Activated T-helper 2 cell treated with anti-CD3 and anti-CD28 coated beads, Interferon-gamma antibody, Interleukin-2, Interleukin-4, amounts not matched to agents 10 μg/mL and 5 μg/mL and 100 μg/mL, durations not matched to agents 14 hours and 24 hours and 36 hours (primary cell): ENCODE results near the gene CD72. TPM values are rescaled to one million over a fixed set of nuclear protein-coding genes. Genes with fewer than 3 reads are reported as not detected.

Experiments used
- DNase-seq: peaks from one replicate; pipeline ENCODE4 v3.0.0; 2021; ENCODE audit warnings: low spot score
- H3K27ac Mint-ChIP-seq: one replicate; pipeline ENCODE4 v1.8.0; 2021; ENCODE audit warnings: mixed read lengths
- H3K27me3 Mint-ChIP-seq: one replicate; pipeline ENCODE4 v1.8.0; 2021; ENCODE audit warnings: low read depth, mixed read lengths
- H3K36me3 Mint-ChIP-seq: one replicate; pipeline ENCODE4 v1.8.0; 2021; ENCODE audit warnings: low read depth, mixed read lengths
- H3K4me1 Mint-ChIP-seq: one replicate; pipeline ENCODE4 v1.8.0; 2021; ENCODE audit warnings: low read depth, mixed read lengths
- H3K4me3 Mint-ChIP-seq: one replicate; pipeline ENCODE4 v1.8.0; 2021; ENCODE audit warnings: low read depth, mild to moderate bottlenecking, moderate library complexity, mixed read lengths
- H3K9me3 Mint-ChIP-seq: one replicate; pipeline ENCODE4 v1.8.0; 2021; ENCODE audit warnings: mixed read lengths
- intact Hi-C: fragments of 100-400 bp; cut with micrococcal nuclease; formaldehyde crosslinking; loops from one replicate; pipeline ENCODE4 v1.15.1; 2023
- total RNA-seq: library from RNA; stranded (reverse); gene quantifications from 2 replicates; pipeline ENCODE4 v1.2.3, GENCODE V29; 2022

Gene CD72
- total RNA-seq, 1 donor from 2014 or later, result 11.4 TPM

DNA sequence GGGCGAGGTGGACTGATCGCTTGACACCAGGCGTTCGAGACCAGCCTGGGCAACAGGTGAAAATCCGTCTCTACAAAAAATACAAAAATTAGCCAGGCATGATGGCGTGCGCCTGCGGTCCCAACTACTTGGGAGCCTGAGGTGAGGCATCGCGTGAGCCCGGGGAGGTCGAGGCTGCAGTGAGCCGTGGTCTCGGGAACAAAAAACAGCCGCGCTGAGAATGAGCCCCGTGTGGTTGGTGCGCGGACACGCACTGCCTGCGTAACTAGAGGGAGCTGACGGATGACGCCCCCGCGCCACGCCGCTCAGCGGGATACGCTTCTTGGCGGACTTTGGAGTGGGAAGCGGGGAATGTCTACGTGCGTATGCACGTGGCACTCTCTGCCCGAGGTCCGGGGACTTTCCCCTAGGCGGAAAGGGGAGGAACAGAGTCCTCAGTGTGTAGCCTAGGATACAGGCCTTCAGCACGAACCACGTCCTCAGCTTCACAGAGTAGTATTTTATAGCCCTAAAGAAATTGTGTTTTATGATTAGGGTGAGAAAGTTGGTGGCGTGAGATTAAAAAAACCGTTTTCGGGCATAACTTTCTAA, 39.4 kb upstream of the CD72 start, which contains the start of gene RMRP:
Gene RMRP (minus strand): TSS at position 474 of the 591 bp plus-strand sequence.
- DNase-seq, result peak; percentile 87
- Mint-ChIP-seq H3K4me3 (peak within 1 kb of the TSS; percentile 85), H3K9me3 (no peaks in the 10 kb centered on the region), H3K4me1 (peaks cover 55% of the 10 kb centered on the region), H3K27ac (peak within 1 kb of the TSS; percentile 98), H3K36me3 (peaks cover 30% of the 10 kb centered on the region), H3K27me3 (peaks cover 3% of the 10 kb centered on the region)
- intact Hi-C loops, result loop anchor here (1.0 kb wide), 3 partner anchors 8 to 75 kb away; partner anchors contain the start of genes CREB3 and TLN1

DNA sequence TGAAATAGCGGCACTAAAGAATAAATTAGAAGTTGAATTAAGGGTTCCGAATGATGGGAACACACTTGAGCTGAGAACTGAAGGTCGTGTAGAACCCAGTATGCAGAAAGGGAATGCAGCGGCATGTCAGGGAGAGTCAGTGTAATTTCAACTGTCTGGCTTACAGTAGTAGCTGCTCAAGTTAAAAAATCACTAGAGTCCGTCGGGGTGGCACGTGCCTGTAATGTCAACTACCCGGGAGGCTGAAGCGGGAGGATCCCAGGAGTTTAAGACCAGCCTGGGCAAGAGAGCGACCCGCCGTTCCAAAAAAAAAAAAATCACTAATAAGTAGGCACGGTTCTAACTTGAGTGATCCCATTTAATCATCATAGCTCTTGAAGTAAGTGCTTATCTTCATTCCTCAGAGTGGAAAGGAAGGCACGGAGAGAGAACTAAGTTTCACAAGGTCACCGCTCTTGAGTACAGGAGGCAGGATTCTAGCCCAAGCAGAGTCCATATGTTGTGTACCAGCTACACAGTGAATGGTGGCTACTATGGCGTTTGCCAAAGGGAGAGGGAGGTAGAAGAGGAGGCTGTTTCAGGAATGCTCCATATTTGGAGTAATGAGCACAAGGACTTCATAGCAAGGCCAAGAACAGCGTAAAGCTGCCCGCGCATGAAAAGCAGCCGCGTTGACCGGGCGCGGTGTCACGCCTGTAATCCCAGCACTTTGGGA, 38.8 kb upstream of the CD72 start:
- peak overlapping the region; percentile 98 for H3K27ac Mint-ChIP-seq
- no peak for DNase-seq
- intact Hi-C loops, result loop anchor here (1.0 kb wide), 1 partner anchor 8 kb away; no protein-coding TSS in a partner anchor
- peak overlapping the region; percentile 68 for H3K4me3 Mint-ChIP-seq
- no peaks in the 10 kb centered on the region for H3K9me3 Mint-ChIP-seq
- peaks cover 51% of the 10 kb centered on the region for H3K4me1 Mint-ChIP-seq
- H3K27me3 Mint-ChIP-seq, result peaks cover 3% of the 10 kb centered on the region
- peaks cover 25% of the 10 kb centered on the region for H3K36me3 Mint-ChIP-seq

DNA sequence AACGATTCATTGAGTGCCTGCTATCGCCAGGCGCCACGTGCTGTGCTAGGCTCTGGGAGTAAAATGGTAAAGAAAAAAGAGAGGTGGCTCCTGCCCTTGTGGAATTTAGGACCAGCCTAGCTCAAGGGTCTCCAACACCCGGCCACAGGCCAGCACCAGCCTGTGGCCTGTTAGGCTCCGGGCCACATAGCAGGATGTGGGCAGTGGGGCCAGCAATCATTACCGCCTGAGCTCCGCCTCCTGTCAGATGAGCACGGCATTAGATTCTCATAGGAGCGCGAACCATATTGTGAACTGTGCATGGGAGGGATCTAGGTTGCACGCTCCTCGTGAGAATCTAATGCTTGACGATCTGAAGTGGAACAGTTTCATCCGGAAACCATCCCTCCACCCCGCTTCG, 38.1 kb upstream of the CD72 start:
- peaks cover 53% of the 10 kb centered on the region for H3K4me1 Mint-ChIP-seq

DNA sequence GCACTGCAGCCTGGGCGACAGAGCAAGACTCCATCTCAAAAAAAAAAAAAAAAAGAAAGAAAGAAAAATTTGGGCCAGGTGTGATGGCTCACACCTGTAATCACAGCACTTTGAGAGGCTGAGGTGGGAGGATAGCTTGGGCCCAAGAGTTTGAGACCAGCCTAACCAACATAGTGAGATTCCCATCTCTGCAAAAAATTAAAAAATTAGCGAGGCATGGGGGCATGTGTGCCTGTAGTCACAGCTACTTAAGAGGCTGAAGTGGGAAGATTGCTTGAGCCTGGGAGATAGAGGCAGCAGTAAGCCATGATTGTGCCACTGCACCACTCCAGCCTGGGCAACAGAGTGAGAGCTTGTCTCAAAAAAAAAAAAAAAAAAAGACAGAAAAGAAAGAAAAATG, 35.4 kb upstream of the CD72 start:
- H3K4me3 Mint-ChIP-seq, result no peak overlapping the region
- no peak overlapping the region for H3K27ac Mint-ChIP-seq
- H3K4me1 Mint-ChIP-seq, result peaks cover 43% of the 10 kb centered on the region
- H3K27me3 Mint-ChIP-seq, result peaks cover 3% of the 10 kb centered on the region
- peaks cover 11% of the 10 kb centered on the region for H3K36me3 Mint-ChIP-seq
- DNase-seq, result no peak
- no peaks in the 10 kb centered on the region for H3K9me3 Mint-ChIP-seq
- intact Hi-C loops, result no loop called here

More for the DNA sequence above, 38.1 kb upstream of the CD72 start:
- intact Hi-C loops, result no loop called here
- H3K9me3 Mint-ChIP-seq, result no peaks in the 10 kb centered on the region
- H3K27me3 Mint-ChIP-seq, result peaks cover 3% of the 10 kb centered on the region
- no peak overlapping the region for H3K4me3 Mint-ChIP-seq
- H3K27ac Mint-ChIP-seq, result peak overlapping the region; percentile 98
- H3K36me3 Mint-ChIP-seq, result peaks cover 22% of the 10 kb centered on the region
- DNase-seq, result no peak

DNA sequence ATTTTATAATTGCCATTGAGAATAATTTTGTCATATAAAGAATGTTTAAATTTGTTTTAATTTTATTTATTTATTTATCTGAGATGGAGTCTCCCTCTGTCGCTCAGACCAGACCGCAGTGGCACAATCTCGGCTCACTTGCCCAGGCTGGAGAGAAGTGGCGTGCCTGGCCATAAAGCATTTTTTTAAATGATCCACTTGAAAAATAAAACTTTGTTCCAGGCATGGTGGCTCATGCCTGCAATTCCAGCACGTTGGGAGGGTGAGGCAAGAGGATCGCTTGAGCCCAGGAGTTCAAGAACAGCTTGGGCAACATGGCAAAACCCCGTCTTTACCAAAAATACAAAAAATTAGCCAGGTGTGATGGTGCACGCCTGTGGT, 34.6 kb upstream of the CD72 start:
- Mint-ChIP-seq H3K27ac (no peak overlapping the region), H3K4me3 (no peak overlapping the region), H3K9me3 (no peaks in the 10 kb centered on the region), H3K4me1 (peaks cover 49% of the 10 kb centered on the region), H3K27me3 (peaks cover under 1% of the 10 kb centered on the region), H3K36me3 (peaks cover 14% of the 10 kb centered on the region)
- no peak for DNase-seq
- intact Hi-C loops, result no loop called here

DNA sequence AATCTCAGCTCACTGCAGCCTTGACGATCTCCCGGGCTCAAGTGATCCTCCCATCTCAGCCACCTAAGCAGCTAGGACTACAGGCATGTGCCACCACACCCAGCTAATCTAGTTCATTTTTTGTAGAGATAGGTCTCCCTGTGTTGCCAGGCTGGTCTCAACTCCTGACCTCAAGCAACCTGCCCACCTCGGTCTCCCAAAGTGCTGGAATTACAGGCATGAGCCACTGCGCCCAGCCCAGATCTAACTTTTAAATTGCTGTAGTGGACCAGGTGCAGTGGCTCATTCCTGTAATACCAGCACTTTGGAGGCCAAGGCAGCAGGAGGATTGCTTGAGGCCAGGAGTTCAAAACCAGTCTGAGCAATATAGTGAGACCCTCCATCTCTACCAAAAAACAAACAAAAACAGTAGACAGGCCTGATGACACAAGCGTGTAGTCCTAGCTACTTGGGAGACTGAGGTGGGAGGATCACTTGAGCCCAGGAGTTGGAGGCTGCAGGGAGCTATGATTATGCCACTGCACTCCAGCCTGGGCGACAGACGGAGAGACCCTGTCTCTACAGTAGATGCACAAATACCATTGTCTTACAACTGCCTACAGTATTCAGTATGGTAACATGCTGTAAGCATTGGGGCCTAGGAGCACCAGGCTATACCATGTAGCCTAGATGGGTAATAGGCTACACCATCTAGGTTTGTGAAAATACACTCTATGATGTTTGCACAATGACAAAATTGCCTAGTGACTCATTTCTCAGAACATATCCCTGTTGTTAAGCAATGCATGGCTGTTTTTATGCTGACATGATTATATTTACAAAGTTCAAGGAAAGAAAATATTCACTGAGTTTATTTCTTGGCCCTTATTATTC, 34.0 kb upstream of the CD72 start:
- Mint-ChIP-seq H3K27me3 (no peaks in the 10 kb centered on the region), H3K27ac (peak overlapping the region; percentile 45), H3K9me3 (no peaks in the 10 kb centered on the region), H3K4me3 (peak overlapping the region; percentile 96), H3K4me1 (peaks cover 49% of the 10 kb centered on the region), H3K36me3 (peaks cover 18% of the 10 kb centered on the region)
- intact Hi-C loops, result no loop called here
- no peak for DNase-seq

DNA sequence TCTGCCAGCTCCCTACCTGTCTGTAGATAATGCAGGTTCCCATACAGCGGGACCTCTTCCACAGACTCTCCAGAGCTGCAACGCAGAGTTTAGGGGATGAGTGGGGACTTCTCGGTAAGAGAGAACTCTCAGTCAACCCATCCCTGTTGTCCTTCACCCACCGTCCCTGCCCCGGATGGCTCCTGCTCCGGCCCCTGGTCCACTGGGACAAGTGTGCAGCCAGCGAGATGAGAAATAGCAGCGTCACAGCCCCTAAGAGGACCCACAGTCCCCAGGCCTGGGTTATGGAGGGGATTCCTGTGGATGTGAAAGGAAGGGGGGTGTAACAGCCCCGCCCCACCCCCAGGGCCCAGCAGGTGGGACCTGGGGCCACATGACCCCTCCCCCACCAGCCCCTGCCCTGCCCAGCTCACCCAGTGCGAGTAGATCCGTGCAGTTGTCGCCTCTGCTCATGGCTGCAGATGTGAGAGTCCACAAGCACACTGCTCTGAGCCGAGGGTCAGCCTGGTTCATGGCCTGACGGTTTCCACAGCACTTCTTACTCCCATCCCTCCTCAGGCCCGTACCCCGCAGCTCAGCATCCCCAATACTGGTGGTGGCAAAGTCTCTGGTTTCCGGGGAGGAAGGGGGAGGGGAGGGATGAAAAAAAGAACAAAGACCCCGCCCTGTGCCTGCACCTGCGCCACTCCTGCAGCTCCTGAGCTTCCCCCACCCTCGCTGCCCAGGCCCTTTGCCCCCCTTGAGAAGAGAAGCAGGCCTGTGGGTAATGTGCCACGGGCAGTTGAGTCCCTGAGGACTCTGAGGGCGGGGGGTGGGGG, 32.3 kb upstream of the CD72 start, which contains the start of gene SIT1:
Gene SIT1 (minus strand): TSS at position 591 of the 818 bp plus-strand sequence. CDS start 78 bp downstream, at position 513.
- Mint-ChIP-seq H3K9me3 (no peaks in the 10 kb centered on the region), H3K4me3 (peak within 1 kb of the TSS; percentile 96), H3K4me1 (peaks cover 43% of the 10 kb centered on the region), H3K27me3 (no peaks in the 10 kb centered on the region), H3K27ac (peak within 1 kb of the TSS; percentile 91), H3K36me3 (peaks cover 20% of the 10 kb centered on the region)
- intact Hi-C loops, result no loop called here
- DNase-seq, result no peak

DNA sequence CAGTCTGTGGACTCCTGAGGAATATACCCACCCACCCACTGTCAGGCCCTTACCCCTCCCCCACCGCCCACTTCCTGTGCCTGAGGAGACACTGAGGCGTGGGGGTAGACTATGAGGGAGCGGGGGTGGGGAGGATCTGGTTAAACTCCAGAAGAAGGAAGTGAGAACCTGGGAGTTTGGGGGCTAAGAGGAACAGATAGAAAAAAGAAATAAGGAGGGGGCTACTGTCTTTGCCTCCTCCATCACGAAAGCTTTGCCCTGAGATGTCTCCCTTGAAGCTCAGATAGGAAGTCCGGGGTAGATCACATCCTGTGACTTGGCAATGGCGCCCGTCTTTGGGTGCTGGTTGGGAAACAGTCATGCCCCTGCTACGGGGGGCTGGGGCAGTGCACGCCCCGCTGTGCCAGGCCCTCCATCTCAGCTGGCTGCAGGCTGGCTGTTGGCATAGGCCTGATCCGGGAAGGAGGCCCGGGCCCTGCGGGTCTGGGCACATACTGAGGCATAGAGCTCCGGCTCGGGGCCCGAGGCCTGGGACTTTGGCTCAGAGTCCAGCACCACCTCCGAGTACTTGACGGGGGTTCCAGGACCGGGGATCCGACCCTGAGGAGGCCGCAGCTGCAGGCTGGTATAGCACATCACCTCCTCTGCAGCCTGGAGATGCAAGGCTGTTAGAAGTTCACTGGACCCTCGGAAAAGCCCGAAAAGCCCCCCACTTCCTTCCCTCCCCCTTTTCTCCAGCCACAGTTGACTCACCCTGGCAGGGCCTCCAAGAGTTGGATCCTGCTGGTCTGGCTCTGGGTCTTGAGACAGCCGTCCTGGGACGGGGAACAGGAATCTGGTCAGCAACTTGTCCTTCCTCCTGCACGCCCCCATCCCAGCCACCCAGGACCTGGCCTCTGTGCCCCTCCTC, 31.5 kb upstream of the CD72 start:
- Mint-ChIP-seq H3K4me3 (peak overlapping the region; percentile 96), H3K9me3 (no peaks in the 10 kb centered on the region), H3K27me3 (no peaks in the 10 kb centered on the region), H3K36me3 (peaks cover 22% of the 10 kb centered on the region), H3K4me1 (peaks cover 46% of the 10 kb centered on the region), H3K27ac (peak overlapping the region; percentile 70)
- no peak for DNase-seq
- intact Hi-C loops, result loop anchor here (1.0 kb wide), 1 partner anchor 8 kb away; no protein-coding TSS in a partner anchor

DNA sequence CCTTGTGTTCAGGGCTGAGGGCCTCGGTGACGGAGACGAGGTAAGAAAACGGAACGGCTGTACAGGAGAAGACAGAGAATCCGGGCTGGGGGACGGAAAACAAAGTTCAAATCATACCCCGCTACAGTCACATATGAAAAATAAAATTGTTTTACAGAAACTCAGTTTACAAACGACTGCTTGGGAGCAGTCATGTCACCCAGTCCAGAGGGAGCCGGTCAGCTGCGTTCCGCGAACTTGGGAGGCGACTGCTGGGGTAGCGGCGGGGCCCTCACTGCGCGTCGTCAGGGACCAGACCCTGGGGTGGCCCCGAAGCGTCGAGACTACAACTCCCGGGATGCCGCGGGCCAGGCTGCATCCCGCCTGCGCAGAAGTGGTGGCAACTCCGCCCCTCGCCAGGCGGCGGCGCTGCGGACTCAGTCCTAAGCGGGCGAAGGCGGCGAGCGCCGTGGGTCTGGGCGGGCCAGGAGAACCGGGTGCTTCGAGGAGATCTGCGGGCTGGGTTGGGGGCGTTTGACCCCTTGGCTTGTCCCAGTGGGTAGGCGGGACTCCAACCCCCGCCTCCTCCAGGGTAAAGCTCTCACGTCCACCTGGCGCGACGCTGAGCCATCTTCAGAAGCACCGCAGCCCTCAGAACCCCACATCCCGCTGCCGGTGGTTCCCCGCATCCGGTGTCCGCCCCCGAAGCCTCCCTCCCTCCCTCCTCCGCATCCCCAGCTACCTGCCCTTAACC, 28.5 kb upstream of the CD72 start:
- peak overlapping the region; percentile 96 for H3K27ac Mint-ChIP-seq
- H3K4me1 Mint-ChIP-seq, result peaks cover 45% of the 10 kb centered on the region
- H3K9me3 Mint-ChIP-seq, result no peaks in the 10 kb centered on the region
- H3K4me3 Mint-ChIP-seq, result peak overlapping the region; percentile 96
- intact Hi-C loops, result loop anchor here (1.0 to 2.0 kb wide), 6 partner anchors 28 to 530 kb away; partner anchors contain the start of genes CD72 and HINT2
- DNase-seq, result peak; percentile 91
- peaks cover 45% of the 10 kb centered on the region for H3K36me3 Mint-ChIP-seq
- H3K27me3 Mint-ChIP-seq, result no peaks in the 10 kb centered on the region

DNA sequence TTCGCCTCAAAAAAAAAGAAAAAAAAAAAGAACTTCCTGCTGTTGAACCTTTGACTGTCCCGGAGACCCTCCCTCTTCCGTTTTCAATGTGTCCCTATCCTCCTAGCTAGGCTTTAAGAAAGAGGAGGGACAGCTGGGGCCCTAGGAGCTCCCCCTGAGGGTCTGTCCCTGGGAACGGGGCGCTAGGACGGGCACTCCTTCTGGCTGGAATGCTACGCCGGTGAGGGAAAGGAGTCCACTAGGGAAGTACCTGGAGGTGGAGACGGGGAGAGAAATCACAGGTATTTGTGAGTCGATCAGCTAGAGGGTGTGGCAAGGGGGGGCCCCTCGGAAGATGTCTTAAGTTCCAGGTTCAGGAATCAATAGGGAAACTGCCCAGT, 27.9 kb upstream of the CD72 start:
- peak overlapping the region; percentile 96 for H3K27ac Mint-ChIP-seq
- intact Hi-C loops, result loop anchor here (1.0 to 2.0 kb wide), 6 partner anchors 27 to 529 kb away; partner anchors contain the start of genes CD72 and HINT2
- H3K27me3 Mint-ChIP-seq, result no peaks in the 10 kb centered on the region
- H3K9me3 Mint-ChIP-seq, result peaks cover 2% of the 10 kb centered on the region
- peaks cover 44% of the 10 kb centered on the region for H3K4me1 Mint-ChIP-seq
- DNase-seq, result no peak
- H3K36me3 Mint-ChIP-seq, result peaks cover 50% of the 10 kb centered on the region
- H3K4me3 Mint-ChIP-seq, result peak overlapping the region; percentile 96
